Occipital lobe (tissue), 3 donors: ENCODE measurements around the gene HIGD2A. TPM values are rescaled to one million over a fixed set of nuclear protein-coding genes. Genes with fewer than 3 reads are reported as not detected.

ENCODE experiments used
- DNase-seq: peaks from one replicate; lab custom pipeline; 2025; lab: John Stamatoyannopoulos, UW
- small RNA-seq: library from RNA; depleted of rRNA; stranded (forward); fragments of <200 nt; gene quantifications from one replicate; pipeline ENCODE3, GENCODE V24; 2014
- total RNA-seq: library from RNA; depleted of rRNA; stranded (reverse); fragments of >200 nt; gene quantifications from one replicate; pipeline ENCODE4 v1.2.3, GENCODE V29; 2014

Gene HIGD2A
- total RNA-seq, 1 donor from 2014 or later = 26.4 TPM

DNA sequence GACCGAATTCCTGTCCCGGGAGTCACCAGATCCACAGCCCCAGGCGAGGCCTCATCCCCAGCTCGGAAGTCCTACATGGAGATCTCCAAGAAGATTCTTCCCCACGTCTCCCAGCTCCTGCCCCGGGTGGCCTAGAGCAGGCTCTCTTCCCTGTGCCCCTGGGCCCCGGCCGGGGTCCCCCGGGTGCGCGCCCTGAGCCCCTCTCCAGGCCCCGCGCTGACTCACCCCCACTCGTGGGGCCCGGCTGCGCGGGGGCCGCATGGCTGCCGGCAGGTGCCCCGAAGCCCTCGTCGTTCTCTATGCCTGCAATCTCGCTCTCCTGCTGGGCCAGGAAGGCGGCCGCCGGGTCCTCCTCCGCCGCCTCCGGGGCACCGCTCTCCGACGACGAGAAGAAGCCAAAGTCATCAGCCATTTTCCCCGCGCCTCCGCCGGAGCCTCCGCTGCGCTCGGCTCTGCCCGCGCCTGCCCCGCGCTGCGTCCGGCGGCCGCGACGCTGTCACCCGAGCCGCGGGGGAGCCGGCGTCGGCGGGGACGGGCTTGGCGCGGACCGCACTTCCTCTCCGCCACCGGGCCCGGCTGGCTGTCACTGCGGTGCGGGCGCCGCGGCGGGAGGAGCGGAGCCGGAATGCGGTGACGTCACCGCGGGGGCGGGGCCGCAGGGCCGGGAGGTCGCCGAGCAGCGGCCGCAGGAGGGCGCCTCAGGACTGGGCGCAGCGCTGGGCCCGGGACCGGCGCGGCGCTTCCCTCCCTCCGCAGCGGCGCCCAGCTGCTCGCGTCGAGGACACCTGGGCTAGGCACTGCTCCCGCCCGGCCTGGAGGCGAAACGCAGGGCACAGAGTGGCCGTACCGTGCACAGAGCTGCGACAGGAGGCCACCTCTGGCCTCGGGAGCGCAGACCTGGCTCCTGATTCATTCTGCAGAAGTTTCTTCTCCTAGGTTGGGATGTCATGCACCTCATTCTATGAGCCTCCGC is 27.7 kb downstream of the HIGD2A start, which contains the start of gene CLTB:
TSS of gene CLTB (minus strand) at position 588 of the 973 bp plus-strand sequence. CDS start at position 412, 176 bp downstream.
- DNase-seq = peak; percentile 80

DNA sequence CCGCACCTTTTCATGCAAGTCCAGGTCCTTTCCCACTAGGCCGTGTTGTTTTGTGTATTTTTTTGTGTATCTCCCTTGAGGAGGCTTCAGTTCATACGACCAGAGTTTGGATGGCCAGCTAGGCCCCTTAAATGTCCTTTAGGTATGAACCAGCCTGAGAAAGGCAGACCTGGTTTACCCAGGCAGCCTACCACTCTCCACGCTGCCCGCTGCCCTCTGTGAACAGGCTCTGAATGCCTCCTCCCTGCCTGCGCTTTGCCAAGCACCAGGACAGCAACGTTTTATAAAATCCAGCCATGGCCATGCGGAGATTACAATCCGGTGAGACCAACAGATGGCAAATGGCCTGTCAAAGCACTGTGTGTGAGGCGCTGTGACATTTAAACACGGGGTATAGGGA is 28.4 kb downstream of the HIGD2A start:
- no peak for DNase-seq

DNA sequence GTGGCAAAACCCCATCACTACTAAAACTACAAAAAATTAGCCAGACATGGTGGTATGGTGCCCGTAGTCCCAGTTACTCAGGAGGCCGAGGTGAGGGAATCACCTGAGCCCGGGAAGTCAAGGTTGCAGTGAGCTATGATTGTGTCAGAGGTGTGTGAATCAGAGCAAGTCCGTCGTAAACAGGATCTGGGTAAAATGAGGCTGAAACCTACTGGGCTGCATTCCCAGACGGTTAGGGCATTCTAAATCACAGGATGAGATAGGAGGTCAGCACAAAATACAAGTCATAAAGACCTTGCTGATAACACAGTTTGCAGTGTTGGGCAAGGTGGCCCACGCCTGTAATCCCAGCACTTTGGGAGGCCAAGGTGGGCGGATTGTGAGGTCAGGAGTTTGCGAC is 29.7 kb downstream of the HIGD2A start:
- no peak for DNase-seq

DNA sequence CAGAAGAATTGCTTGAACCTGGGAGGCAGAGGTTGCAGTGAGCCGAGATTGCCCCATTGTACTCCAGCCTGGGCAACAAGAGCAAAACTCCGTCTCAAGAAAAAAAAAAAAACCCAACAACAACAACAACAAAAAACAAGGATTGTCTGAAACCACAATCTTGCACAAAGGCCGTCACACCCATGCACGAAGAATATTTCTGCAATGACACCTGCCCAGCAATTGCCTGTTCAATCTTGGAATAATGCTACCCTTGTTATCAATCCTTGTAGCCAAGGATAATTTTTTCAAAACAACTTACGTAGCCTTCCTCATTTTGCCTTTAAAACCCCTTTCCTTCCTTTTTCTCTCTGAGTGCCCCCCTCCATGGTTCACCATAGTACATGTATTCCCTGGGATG is 31.5 kb downstream of the HIGD2A start:
- no peak for DNase-seq

DNA sequence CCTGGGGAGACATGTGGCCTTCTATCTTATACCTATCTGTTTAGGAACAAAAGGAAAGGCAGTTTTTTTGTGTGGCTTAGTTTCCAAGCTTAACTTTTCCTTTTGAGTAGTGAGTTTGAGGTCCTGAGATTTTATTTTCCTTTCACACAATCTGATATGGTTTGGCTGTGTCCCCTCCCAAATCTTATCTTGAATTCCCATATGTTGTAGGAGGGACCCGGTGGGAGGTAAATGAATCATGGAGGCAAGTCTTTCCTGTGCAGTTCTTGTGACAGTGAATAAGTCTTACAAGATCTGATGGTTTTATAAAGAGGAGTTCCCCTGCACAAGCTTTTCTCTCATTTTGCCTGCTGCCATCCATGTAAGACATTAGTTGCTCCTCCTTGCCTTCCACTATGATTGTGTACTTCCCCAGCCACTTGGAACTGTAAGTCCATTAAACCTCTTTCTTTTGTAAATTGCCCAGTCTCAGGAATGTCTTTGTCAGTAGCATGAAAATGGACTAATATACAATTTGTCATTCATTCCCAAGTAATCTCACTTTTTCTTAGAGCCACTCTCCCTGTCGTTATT is 32.5 kb downstream of the HIGD2A start:
- no peak for DNase-seq

DNA sequence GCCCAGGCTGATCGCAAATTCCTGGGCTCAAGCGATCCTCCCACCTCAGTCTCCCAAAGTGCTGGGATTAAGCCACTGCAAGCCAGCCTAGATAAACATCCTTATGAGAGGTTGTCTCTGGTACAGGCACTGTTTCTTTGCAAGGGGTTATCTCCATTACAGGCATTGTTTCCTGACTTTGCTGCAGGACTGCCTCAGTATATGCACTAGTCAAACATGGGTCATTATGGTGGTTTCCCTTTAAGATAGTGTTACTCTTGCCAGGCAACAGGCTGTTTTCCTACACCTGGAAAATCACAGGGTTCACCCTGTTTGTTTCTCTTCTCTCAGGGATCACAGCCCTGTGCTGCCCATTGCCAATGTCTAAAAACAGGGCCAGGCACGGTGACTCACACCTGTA is 35.6 kb downstream of the HIGD2A start:
- DNase-seq = no peak

DNA sequence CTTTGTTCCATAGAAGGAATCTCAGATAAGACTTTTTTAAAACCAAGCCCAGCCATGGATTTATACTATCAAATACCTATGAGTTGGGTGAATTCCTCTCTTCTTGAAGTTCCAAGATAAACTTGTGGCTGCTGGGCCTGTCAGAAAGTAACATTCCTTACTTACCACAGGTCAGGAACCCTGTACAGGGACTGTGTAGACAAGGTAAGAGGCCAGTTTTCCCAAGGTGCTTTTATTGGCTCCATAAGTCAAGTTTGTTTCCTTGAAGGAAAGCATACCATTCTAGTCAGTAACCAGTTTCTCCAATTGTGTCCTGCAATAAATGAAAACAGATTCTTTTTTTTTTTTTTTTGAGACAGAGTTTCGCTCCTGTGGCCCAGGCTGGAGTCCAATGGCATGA is 36.6 kb downstream of the HIGD2A start:
- DNase-seq = no peak

DNA sequence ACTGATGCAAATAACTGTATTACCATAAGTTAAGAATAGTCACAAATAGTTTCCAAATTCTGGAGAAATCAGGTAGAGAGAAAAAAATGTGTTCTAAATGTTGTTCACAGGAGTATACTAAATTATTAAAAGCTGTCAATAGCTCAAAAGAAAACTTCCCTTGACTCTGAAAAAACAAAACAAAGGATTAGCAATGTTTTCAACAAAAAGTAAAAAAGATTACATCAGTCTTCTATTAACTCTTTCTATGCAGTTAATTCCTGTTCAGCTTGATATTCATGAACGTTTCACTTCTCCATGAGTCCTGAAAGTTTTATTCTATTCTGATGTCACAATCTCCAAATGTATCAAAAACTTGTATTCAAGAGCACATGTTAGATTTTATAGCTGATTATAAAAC is 37.2 kb downstream of the HIGD2A start:
- no peak for DNase-seq

DNA sequence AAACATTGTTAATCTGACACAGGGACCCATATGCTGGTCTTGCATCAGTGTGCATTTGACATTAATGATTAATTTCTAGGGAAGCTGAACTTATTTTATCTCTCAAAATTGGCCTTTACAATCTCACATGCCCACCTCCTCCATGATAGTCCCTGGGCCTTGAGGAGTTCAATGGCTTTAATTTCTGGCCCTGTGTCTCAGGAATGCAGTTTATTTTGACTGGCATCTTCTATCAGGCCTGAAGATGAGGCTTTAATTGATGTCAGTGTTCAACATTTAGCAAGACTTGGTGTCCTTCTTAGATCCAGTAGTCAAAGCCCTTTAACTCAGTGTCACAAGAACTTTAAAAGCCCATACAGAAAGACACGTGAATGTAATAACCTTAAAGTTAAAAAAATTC is 38.3 kb downstream of the HIGD2A start:
- DNase-seq = no peak

DNA sequence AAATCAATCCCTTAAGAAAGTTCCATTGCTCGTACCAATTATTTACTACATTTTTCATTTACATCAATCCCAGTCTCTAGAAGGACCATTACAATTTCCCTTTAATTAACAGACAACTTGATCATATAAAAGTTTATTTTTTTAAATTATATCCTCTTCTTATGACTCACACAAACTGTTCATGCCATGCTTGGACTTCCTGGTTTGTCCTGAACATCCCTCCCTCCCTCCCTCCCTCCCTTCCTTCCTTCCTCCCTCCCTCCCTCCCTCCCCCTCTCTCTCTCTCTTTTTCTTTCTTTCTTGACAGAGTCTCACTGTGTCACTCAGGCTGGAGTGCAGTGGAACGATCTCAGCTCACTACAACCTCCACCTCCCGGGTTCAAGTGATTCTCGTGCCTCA is 39.4 kb downstream of the HIGD2A start:
- DNase-seq = no peak

DNA sequence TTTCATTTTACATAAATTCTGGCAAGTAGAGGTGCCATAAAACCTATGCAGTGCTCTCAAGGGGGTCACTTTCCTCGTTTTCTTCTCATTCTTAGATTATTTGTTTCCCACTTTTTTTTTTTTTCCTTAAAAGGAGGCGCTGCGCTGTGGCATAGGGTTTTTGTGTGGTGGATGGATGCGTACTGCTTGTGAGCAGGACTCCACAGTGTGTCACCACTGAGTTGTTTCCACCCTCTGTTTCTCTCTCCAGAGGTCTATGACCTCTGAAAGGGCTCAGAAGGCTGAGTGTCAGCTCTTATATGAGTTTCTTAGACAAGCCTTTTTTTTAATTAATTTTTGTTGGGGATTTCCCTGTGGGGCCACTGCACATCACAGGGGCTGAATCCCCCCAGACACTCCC is 41.4 kb downstream of the HIGD2A start:
- no peak for DNase-seq

DNA sequence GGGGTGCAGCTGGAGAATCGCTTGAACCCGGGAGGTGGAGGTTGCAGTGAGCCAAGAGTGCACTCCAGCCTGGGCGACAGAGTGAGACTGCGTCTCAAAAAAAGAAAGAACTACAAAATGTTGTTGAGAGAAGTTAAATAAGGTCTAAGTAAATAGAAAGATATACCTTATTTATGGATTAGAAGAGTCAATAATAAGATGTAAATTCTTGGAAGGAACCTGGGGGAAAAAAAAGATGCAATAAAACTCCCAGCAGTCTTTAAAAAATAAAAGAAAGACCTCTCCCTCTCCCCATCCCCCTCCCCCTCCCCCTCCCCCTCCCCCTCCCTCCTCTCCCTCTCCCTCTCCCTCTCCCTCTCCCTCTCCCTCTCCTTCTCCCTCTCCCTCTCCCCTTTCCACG is 44.2 kb downstream of the HIGD2A start:
- no peak for DNase-seq

DNA sequence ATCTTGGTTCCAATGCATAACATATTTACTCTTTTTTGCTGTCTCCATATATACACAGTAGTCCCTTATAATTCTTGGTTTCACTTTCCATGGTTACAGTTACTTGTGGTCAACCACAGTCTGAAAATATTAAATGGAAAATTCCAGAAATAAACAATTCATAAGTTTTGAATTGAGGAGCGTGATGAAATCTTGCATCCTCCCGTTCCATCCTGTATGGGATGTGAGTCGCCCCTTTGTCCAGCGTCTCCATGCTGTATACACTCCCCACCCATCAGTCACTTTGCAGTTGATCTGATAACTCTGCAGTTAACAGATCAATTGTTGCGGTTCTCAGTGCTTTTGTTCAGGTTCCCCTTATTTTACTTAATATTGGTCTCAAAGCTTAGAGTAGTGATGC is 48.1 kb downstream of the HIGD2A start:
- no peak for DNase-seq

DNA sequence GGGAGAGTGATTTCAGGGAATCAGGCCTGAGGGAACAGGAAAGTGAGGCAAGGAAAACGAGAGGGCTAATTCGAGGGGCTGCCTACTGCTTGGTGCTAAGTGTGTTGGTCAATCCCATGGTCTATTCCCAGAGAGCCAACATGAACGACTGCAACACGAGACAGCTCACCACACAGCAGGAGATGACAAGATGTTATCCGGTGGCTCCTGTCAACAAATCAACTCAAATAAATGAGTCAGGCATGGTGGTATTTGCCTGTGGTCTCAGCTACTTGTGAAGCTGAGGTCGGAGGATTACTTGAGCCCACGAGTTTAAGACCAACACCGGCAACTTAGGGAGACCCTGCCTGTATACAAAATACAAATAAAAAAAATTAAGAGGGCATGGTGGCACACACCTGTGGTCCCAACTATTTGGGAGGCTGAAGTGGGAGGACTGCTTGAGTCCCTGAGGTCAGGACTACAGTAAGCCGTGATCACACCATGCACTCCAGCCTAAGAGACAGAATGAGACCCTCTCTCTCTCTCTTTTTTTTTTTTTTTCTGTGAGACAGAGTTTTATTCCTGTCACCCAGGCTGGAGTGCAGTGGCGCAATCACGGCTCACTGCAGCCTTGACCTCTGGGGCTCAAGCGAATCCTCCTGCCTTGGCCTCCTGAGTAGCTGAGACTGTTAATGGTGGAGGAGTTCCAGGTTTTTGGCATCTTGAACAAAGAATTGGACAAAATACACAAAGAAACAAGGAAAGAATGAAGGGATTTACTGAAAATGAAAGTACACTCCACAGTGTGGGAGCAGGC is 50.6 kb downstream of the HIGD2A start:
- no peak for DNase-seq

Small RNA genes lying within 50 kb of the gene (small RNA-seq; reads per million reads assigned to genes)
- gene AC010297.1 (not detected), gene MIR1271 (186 reads per million, percentile 97 among the genes with 10 or more reads in this experiment)

Other genes with a start within 250 kb of the HIGD2A start
- gene SIMC1, start 150.3 kb upstream of the HIGD2A start, total RNA-seq = 17.5 TPM
- 97.3 TPM for gene KIAA1191, start 27.0 kb upstream of the HIGD2A start, total RNA-seq
- gene ARL10, start 23.3 kb upstream of the HIGD2A start, total RNA-seq = 50.5 TPM
- gene NOP16, start 153 bp upstream of the HIGD2A start, total RNA-seq = 5.0 TPM
- gene CLTB, start 27.8 kb downstream of the HIGD2A start, total RNA-seq = 42.0 TPM
- gene FAF2, start 59.6 kb downstream of the HIGD2A start, total RNA-seq = 32.6 TPM
- gene RNF44, start 148.7 kb downstream of the HIGD2A start, total RNA-seq = 8.6 TPM
- under 0.01 TPM for gene CDHR2, start 160.6 kb downstream of the HIGD2A start, total RNA-seq
- gene GPRIN1, start 221.4 kb downstream of the HIGD2A start, total RNA-seq = 107 TPM
- 12.6 TPM for gene SNCB, start 241.8 kb downstream of the HIGD2A start, total RNA-seq
- not detected for gene EIF4E1B, start 241.9 kb downstream of the HIGD2A start, total RNA-seq